ENCODE results near the gene CERK.

Gene CERK

DNA sequence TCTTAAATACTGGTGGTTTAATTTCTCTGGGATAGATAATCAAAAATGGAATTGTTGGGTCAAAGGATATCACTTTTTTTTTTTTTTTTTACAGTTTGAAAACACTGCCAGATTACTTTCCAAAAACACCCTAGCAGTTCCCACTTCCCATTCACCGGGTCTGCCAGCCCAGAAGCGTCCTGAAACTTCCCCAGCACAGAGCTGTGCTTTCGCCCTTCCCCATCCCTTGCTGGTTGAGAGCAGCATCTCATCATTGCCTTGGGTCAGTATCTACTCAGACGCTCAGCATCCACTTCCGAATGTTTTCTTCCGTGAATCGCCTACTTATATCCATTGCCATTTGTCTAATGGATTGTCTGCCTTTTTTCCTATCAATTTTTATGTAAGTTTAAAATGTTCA lies 5.5 kb downstream of the CERK start:
- no peak for DNase-seq (ENCODE audit: low read depth in 2 of 2, low spot score in 1 of 2)

DNA sequence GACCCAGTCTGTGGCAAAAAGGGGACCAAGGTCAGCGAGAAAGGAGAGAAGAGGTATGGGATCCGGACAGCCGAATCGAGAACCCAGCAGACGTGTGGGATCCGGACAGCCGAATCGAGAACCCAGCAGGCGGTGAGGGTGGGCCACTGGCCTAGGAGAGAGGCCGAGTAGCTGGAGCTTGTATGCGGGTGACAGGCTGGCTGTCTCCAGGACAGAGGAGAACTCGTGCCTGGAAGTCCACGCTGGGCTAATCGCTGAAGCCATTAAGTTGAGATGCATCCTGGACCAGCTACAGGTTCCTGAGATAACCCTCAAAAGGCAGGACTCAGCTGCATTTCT lies 6.0 kb downstream of the CERK start:
- no peak for DNase-seq (ENCODE audit: low read depth in 2 of 2, low spot score in 1 of 2)

DNA sequence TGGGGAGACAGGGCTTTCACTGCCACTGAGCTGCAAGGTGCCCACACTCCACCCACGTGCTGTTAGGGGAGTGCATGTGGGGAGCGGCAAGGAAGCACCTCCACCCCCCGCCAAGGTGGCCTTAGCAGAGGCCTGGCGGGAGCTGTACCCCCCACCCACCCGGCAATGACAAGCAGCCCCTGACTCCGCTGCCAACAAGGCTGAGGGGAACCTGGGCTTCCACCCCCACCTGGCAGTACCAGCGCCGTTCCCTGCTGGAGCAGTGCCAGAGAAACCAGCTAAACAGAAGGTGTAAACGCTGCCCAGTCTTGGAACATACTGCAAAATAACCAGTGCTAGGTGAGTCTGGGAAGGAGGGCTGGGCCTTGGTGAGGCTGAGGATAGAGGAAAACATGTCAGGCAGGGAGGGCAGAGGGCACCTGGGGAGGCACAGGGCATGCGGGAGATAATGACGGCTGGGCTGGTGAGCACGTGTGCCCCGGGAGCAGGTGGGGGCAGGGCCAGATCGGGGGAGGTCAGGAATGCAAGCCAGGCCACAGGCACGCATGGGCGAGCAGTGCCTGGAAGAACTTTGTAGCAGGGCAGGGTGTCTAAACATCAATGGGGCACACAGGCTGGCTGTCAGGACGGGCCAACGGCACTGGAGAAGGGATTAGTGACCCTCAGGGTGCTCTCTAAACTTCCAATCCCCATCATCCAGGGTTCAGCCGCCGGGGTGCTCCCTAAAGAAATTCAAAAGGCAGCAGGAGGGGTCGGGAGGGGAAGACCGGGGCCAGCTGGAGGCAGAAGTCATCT lies 6.6 kb downstream of the CERK start:
- no peak for DNase-seq (ENCODE audit: low read depth in 2 of 2, low spot score in 1 of 2)

DNA sequence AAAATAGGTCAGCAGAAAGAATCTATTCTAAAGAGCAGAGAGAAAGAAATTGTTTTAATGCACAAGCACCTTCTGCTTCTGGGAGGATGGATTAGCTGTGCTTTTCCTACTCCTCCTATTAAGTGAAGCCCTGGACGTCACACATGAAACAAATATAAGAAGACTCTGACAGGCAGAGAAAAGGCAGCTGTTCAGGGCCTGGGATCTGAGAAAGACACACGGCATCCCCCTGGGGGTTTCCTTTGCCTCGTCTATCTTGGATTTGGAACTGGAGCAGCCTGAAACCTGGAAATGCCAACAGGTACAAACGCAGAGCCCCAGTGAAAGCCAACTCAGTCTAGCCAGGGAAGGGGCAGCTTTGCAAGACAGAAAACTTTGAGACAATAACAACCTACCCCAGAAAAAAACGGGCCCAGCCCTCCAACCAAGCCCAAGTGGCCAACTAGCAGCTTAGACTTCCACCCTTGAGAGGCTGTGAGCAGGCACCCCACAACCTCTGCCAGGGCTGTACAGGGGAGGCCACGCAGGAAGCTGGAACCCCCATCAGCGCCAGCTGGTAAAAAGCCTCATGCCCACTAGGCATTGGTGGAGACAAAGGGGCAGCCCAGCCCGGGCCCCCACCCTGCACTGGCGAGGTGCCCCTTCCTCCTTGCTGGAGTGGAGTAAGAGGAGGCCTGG lies 7.3 kb downstream of the CERK start:
- no peak for DNase-seq (ENCODE audit: low read depth in 2 of 2, low spot score in 1 of 2)

DNA sequence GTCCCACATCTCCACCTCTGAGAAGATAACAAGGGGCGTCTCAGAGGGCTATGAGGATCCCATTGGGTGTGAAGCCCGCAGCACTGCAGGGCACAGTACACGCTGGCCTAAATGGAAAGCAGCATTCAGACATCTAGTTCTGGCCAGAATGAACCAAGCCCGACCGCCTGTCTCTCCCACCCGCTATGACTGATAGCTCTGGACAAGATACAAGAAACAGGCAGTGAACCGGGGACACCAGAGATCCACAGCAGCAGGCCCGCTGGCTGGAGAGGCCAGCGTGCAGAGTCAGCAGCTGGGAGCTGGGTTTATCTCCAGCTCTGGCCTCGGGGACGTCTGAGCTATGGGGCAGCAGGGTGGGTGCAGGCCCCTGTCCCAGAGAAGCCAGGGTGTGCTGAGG lies 9.6 kb downstream of the CERK start:
- DNase-seq (ENCODE audit: low read depth in 2 of 2, low spot score in 1 of 2), result no peak

DNA sequence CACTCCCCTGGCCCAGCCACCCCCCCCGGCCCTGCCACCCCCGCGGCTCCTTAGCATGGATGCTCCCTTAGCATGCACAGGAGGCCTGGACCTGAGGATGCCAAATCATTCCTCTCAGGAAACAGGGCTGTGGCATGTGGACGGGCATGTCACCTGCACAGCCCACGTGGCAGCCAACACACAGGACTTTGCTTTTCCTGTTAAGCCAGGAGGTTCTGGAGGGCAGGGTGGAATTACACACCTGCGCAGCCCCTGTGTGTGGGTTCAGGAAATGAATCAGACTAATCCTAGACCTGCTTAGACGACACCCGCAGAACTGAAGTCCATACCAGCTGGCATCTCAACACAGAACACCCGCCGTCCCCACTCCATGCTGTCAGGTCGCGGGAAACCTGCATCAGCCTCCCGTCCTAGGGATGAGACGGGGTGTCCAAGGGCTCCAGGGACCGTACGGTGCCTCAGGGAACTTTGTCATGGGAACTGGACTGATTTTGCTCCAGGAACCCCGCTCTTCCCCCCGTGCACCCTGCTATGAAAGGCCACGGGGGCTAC lies 10.2 kb downstream of the CERK start:
- no peak for DNase-seq (ENCODE audit: low read depth in 2 of 2, low spot score in 1 of 2)

DNA sequence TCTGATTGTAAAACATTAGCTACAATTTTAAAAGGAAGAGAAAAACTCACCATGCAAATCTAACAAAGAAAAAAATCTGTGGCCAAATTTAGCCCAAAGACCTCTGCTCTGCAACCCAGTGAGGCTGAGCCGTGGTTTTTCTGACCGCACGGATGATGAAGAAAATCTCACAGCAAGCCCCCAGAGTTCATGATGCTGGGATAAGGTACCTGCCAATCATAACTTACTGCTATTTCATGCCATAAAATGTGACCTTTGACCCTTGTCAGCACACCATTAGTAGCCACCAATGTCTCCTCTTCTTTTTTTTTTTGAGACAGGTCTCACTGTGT lies 11.1 kb downstream of the CERK start:
- DNase-seq (ENCODE audit: low read depth in 2 of 2, low spot score in 1 of 2), result no peak

DNA sequence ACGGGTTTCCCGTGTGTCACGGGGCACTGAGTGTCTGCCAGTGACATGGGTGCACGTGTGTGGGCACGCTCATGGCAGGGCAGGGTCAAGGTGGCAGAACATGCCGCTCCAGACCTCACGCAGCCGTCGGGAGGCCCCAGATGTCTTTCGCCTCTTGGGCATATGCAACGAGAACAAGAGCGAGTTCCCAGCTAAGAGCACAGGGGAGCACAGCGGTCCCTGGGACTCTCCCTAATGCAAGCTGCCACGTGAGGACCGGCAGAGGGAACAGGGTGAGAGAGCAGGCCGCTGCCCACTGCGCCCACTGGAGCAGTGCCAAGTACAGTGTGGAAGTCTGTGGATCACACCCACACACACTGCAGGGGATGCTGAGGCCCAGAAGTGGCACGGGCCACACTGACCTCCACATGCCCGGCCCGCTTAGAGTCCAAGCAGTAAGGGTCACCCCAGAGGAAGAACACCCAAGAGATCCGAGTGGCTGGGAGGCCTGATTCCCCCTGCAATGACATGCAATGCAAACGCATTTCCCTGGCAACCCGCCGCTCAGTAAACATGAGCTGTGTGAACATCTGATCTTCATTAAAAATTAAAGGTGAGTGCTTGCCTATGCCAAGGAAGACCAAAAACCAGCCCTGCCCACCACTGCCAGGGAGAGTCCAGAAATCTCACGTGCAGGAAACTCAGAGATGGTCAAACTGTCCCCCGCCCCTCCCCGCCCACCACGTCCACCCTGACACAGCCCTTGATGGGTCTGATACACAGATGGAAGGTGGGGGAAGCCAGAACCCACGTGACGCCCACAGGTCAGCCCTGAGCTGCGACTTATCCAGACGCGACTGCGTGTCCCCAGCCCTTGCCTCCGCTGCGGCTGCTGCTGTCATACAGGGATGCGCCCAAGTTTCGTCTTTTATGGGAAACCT lies 11.7 kb downstream of the CERK start:
- DNase-seq (ENCODE audit: low read depth in 2 of 2, low spot score in 1 of 2), result no peak

DNA sequence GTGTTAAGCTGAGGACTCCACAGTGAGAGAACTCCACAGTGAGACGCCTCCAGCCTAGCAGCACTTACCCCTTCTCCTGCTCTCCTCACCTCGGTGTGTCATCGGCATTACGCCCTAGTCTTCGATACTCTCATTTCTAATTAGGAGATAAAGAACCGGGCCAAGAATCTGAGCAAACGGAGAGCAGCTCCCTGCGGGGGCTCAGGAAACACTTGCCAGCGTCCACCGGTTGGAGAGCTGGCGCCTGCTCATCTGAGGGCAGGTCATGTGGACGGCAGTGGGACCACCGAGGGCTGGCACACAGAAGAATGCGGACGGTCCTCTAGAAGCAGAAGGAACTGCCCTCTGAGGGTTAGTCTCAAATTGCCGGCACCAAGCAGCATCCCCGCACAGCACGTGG lies 13.0 kb downstream of the CERK start:
- no peak for DNase-seq (ENCODE audit: low read depth in 2 of 2, low spot score in 1 of 2)

DNA sequence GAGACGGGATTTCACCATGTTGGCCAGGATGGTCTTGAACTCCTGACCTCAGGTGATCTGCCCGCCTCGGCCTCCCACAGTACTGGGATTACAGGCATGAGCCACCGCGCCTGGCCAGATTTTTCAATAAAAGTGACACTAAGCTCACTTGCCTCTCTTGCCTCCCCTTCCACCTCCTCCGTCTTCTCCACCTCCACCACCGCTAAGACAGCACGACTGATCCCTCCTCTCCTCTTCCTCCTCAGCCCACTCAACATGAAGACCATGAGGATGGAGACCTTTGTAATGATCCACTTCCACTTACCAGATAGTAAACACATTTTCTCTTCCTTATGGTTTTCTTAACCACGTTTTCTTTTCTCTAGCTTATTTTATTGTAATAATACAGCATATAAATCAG lies 14.2 kb downstream of the CERK start:
- no peak for DNase-seq (ENCODE audit: low read depth in 2 of 2, low spot score in 1 of 2)

DNA sequence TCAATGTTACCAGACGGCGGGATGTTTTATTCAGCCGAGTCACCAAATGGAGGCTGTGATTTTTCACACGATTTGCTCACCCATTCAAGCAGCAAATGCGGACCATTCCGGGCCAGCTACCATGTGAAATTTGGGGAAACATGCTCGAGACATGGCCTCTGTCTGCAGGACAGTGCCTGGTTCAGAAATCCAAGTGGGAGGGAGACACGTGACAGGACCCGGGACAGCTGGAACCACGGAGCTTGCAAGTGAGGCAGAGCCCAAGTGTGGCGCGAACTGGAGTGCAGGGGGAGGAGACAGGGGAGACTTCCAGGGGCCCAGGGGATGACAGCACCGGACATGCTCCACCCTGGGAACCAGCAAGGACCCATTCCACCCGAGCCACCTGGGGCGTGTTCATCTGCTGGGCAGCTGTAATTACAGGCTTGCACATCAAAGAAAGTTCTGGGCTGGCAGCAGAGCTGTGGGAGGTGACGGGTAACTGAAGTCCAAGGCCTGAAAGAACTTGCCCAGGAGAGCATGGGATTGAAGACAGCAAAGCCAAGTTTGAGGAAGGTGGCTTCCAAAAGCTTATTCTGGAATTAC lies 16.5 kb downstream of the CERK start:
- no peak for DNase-seq (ENCODE audit: low read depth in 2 of 2, low spot score in 1 of 2)

DNA sequence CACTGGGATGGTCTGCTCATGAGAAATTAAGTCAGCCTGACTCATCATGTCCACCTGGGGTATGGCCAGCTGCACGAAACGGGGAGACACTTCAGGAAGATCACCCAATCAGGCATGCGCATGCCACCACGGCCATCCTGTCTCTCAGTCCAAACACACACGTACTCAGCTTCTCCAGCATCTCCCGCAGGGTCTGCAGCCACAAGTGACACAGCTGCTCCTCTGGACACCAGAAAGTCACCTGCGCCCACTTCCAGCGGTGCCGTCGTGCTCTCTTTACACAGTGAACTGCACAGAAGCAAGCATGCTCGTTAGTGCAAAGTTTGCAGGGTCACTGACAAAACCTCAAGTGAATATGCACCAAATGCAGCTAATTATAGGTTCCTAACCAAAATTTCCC lies 18.1 kb downstream of the CERK start:
- no peak for DNase-seq (ENCODE audit: low read depth in 2 of 2, low spot score in 1 of 2)

DNA sequence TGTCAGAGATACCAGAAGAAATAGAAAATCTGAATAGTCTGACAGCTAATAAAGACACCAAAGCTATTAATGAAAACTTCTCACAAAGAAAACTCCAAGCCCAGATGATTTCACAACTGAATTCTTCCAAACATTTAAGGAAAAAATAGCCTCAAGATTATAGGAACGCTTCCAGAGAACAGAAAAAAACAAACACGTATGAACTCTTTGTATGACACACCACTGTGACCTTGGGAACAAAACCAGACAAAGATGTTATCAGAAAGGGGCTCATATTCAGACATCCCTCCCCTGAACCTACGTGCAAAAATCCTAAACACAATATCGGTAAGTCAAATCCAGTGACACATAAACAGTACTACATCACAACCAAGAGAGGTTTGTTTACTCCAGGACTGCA lies 23.5 kb downstream of the CERK start:
- DNase-seq (ENCODE audit: low read depth in 2 of 2, low spot score in 1 of 2), result no peak

DNA sequence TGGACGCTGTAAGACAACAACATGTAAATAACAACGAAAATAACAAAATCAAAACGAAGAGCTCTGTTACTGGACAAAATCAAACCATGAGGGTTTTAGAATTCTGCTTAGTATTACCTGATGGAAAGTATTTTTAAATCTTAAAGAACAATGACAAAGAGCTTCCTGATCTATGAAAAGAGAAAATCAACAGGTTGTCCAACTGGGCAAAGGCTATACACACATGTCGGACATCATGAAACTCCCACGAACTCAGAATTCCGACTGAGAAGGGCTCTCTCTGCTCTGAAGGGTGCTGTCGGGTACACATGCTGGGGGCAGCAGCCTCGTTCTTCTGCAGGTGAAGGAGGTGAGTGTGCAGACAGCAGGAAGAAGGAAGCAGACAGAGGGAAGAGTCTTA lies 25.8 kb downstream of the CERK start:
- no peak for DNase-seq (ENCODE audit: low read depth in 2 of 2, low spot score in 1 of 2)

DNA sequence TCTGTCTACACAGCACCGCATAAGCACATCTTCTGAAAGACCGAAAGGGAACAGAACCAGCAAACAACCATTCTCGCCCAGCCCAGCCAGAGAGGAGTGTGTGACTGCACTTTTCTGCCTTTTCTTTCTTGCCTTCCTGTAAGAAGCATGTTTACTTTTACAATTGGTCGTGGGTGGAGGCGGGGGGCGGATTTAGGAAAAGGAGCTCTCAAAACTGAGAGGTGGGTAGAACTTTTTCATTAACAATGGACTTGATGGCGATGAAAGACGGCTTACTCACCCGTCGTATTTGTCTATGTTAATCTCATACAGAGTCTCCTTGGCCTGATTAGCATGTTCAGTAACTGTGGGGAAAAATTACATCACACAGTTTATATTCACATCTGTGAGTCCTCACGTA lies 27.2 kb downstream of the CERK start:
- no peak for DNase-seq (ENCODE audit: low read depth in 2 of 2, low spot score in 1 of 2)

DNA sequence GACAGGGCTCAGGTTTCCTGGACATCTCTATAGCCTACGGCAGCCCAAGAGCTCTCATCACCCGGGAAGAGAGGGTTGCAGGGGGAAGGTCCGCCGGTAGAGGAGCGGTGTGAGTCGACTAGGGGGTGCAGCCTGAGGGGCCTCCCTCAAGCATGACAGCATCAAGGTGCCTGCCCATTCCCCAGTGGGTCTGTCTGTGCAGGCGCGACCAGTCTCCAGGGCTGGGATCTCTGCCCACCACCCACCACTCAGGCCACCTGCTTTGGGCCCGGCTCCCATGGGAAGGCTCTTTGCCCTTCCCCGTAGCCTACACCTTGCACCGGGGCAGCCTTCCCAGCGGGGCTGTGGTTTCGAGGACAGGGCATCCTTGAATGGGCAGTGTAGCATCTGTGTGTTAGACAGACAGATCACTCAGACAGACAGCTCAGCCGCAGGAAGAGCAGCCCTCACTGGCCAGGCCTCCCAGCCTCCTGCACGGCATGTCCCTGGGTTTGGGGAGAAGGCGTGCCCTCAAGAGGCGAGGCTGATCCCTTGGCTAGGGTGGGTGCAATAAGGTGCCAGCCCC lies 29.2 kb downstream of the CERK start:
- no peak for DNase-seq (ENCODE audit: low read depth in 2 of 2, low spot score in 1 of 2)

DNA sequence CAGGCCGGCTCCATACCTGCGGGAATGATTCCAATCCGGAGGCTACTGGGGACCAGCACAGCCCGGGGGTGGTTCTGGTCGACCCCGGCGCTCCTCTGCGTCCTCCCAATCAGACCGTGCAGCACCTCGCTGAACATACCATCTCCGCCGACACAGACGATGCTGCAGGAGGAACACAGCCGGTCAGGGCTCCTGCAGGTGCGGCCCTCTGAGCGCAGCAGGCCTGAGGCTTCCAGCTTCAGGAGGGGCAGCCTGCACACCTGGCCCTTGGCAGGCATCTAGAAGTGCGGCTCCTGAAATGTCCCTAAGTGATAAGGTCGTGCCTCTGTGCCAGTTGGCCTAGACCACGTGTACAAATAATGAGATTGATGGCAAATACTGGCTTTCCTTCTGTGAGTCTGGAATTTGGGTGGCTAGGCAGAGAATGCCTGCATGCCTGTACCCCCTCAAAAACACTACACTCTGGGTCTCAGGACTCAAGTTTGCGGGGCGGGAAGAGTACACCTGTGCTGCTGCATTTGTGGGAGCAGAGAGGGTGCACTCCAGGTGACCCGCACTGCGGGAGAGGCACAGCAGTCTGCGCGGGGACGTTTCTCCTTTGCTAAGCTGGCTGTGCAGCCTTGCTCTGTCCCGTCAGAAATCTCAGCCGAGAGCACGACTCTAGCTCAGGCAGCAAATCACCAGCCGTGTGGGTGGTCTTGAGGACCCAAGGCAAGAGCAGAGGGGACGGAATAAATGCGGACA lies 30.1 kb downstream of the CERK start:
- no peak for DNase-seq (ENCODE audit: low read depth in 2 of 2, low spot score in 1 of 2)

DNA sequence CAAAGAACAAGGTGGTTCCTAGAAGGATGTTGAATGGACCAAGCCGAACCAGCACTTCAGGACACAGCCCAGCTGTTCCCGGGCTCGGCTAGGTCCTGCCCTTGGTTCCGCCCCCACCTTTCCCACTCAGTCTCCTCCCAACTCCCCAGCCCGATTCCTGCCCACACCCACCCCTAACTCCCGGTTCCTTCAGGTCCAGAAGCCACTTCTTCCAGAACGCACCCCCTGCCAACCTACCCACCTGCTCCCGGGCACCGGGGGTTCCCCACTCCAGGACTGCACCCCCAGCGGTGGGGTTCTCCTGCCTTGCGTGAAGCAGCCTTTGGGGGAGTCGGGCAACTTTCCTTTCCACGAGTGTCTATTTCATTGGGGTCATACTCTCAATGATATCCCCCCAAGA lies 30.7 kb downstream of the CERK start:
- DNase-seq (ENCODE audit: low read depth in 2 of 2, low spot score in 1 of 2), result no peak

DNA sequence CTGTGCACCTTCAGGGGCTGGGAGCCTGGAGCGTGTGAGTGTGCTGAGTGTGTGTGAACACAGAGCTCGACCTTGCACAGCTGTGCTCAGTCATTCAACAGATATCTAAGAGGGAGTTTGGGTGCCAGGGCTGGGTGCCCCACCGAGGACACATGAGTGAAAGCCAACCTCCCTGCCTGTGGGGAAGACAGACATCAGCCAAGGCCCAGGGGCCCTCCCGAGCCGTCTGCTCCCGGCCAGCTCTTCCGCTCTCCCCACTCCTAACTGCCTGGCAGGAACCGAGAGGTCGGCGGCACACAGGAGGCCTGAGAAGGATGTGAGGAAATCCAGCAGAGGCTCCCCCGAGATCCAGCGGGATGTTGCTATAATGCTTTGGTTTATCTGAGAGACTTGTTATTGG lies 32.0 kb downstream of the CERK start:
- DNase-seq (ENCODE audit: low read depth in 2 of 2, low spot score in 1 of 2), result no peak

DNA sequence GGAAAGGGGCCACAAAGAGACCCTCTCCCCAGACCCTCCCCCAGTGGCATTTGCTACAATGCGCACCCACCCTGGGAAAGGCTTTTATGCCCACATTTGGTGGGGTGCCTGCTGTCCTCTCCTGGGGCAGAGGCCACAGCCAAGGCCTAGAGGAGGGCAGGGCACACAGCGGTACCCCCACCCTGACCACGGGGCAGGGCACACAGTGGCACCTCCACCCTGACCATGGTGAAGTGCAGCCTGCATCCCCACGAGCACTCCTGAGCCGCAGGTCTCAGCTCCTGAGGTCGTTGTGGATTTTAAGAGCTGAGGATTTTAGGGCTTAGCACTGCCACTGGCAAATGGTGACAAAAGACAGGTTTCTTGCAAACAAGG lies 34.1 kb downstream of the CERK start:
- no peak for DNase-seq (ENCODE audit: low read depth in 2 of 2, low spot score in 1 of 2)

Data from stimulated activated CD8-positive, alpha-beta memory T cell treated with anti-CD3 and anti-CD28 coated beads, Interleukin-4, amount 100 ng/mL, for 1 hour (primary cell).